Neutrophil (primary cell): ENCODE data around the gene XPO5.
A peak's percentile ranks its signal among the peaks of the same experiment; 100 is the strongest.

Source experiments
- H3K27ac ChIP-seq: fragments of 200-600 bp; sonication (generic); 2 replicates; pipeline ENCODE4 v1.5.1; 2016; ENCODE audit warnings: mild to moderate bottlenecking, moderate library complexity
- H3K27me3 ChIP-seq: fragments of 200-600 bp; sonication (generic); 2 replicates; pipeline ENCODE4 v1.6.0; 2016; ENCODE audit warnings: mild to moderate bottlenecking
- H3K36me3 ChIP-seq: fragments of 200-600 bp; sonication (generic); 2 replicates; pipeline ENCODE4 v1.5.1; 2017
- H3K4me1 ChIP-seq, 2 experiments: fragments of 200-600 bp in 1 of 2; sonication (generic) in 1 of 2; 1 replicate in 1 of 2; 2 replicates in 1 of 2; pipeline versions ENCODE4 v1.5.1 to v1.6.1; 2013 to 2016; ENCODE audit warnings: low read depth in 1 of 2, low read length in 1 of 2, mild to moderate bottlenecking in 1 of 2, moderate library complexity in 1 of 2; ENCODE audit not compliant: control insufficient read depth in 1 of 2, insufficient read depth in 1 of 2
- H3K4me3 ChIP-seq, 2 experiments: fragments of 200-600 bp in 1 of 2; sonication (generic) in 1 of 2; 1 replicate in 1 of 2; 2 replicates in 1 of 2; pipeline ENCODE4 v1.5.1; 2013 to 2016; ENCODE audit warnings: low read depth in 1 of 2, low read length in 1 of 2, mild to moderate bottlenecking in 1 of 2, moderate library complexity in 1 of 2
- H3K9me3 ChIP-seq: fragments of 200-600 bp; sonication (generic); 2 replicates; pipeline ENCODE4 v1.5.1; 2016
- TF ChIP-seq, protein P1 (sequence below): fragments of 200-600 bp; sonication (generic); IDR thresholded peaks from 2 replicates; pipeline ENCODE4 v1.5.1; 2016; ENCODE audit warnings: antibody characterized with exemption

XPO5 gene

DNA sequence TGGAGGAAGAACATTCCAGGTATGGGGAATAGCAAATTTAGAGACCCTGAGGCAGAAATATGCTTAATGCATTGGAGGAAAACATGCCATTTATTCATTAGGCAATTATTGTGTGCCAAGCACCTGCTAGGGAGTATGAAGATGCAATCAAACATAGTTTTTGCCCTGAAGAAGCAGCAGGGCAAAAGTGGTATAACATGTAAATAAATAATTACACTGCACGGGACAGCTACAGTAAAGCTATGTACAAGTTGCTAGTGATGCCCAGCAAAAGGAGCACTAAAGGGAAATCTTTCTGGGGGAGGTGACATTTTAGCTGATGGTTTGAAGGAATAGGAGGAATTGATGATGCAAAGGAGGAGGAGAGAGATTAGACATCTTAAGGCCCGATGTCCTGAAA, 99.1 kb downstream of the XPO5 start:
- TF ChIP-seq, protein P1, sequence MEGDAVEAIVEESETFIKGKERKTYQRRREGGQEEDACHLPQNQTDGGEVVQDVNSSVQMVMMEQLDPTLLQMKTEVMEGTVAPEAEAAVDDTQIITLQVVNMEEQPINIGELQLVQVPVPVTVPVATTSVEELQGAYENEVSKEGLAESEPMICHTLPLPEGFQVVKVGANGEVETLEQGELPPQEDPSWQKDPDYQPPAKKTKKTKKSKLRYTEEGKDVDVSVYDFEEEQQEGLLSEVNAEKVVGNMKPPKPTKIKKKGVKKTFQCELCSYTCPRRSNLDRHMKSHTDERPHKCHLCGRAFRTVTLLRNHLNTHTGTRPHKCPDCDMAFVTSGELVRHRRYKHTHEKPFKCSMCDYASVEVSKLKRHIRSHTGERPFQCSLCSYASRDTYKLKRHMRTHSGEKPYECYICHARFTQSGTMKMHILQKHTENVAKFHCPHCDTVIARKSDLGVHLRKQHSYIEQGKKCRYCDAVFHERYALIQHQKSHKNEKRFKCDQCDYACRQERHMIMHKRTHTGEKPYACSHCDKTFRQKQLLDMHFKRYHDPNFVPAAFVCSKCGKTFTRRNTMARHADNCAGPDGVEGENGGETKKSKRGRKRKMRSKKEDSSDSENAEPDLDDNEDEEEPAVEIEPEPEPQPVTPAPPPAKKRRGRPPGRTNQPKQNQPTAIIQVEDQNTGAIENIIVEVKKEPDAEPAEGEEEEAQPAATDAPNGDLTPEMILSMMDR = no peak
- no peak overlapping the region for H3K27ac ChIP-seq
- peaks cover 8% of the 10 kb centered on the region for H3K27me3 ChIP-seq
- H3K9me3 ChIP-seq = no peaks in the 10 kb centered on the region
- H3K4me1 ChIP-seq = peaks cover 10 to 15% of the 10 kb centered on the region in 2 experiments
- peak overlapping the region; percentile 64 to 79 for H3K4me3 ChIP-seq
- no peaks in the 10 kb centered on the region for H3K36me3 ChIP-seq

DNA sequence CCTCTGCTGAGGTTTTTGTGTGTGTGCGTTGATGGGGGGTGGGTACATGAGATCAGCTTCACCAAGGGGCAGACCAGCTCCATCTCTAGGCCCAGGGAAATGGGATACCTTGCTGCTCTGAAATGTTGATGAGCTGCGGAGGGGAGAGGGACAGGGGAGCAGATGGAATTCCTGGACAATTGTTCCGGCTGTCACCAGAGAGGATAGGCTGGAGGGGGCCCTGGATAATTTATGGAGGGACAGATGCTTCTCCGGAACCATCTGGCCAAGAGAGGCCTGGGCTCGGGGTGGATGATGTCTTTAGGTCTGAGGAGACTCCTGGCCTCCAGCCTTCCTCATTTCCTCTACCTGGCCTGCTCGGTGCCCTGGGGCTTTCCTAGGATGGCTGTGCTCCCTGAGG, 100.3 kb downstream of the XPO5 start:
- H3K4me1 ChIP-seq = peaks cover 10 to 15% of the 10 kb centered on the region in 2 experiments
- H3K4me3 ChIP-seq = no peak overlapping the region
- H3K36me3 ChIP-seq = no peaks in the 10 kb centered on the region
- TF ChIP-seq, protein P1 = no peak
- H3K27me3 ChIP-seq = peaks cover 17% of the 10 kb centered on the region
- no peak overlapping the region for H3K27ac ChIP-seq
- no peaks in the 10 kb centered on the region for H3K9me3 ChIP-seq

- Histone ChIP-seq H3K36me3 (no peaks in the 10 kb centered on the region), H3K27me3 (peaks cover 39% of the 10 kb centered on the region), H3K27ac (no peak overlapping the region), H3K4me1 (peaks cover 4% of the 10 kb centered on the region in 2 experiments), H3K9me3 (no peaks in the 10 kb centered on the region), H3K4me3 (no peak overlapping the region)
- TF ChIP-seq, protein P1 = no peak
These were observed 103.3 kb downstream of the XPO5 start for GRCh38 chr6:43472515-43472914.
